OCI-M1 (cell line): ENCODE data around the gene KIF25.

Source experiments
- DNase-seq: peaks from one replicate; lab custom pipeline; 2025; lab: John Stamatoyannopoulos, UW

KIF25 gene

DNA sequence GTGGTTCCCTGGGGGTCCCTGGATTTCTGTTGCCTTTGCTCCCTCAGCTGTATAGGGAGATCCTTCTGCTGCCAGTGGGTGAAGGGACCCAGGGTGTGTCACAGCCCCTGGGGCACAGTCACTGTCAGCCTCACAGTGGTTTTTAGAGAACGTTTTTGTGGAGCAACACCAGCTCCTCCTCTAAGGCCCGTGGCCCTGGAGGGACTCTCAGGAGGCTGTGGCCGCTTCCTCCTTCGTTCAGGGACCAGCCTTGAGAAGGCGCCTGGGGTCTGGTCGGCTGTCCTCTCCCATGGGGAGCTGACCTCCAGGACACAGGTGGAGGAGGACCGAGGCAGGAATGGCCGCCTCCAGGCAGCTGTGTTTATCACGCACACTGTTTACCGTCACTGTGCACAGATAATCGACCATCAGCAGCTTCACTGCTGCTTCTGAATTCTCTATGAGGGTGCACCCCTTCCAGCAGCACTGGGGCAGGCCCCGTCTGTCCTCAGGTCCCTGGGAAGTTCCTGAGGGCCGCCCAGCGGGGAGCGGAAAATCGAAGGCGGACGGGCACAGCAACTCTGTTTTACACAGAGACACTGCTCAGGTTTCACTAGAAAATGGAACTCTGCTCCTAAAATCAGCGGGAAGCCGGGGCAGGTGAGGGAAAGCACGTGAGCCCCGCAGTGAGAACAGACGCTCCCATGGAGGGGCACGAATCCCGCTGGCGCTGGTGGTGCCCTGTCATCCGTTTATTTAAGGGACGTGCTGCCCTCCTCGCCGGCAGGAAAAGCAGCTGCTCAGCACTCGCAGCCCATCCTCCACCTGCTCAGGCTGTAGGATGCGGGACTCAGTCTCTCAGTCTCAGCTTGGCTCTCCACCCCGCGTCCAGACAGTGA, 92.0 kb downstream of the KIF25 start:
- DNase-seq = no peak

DNA sequence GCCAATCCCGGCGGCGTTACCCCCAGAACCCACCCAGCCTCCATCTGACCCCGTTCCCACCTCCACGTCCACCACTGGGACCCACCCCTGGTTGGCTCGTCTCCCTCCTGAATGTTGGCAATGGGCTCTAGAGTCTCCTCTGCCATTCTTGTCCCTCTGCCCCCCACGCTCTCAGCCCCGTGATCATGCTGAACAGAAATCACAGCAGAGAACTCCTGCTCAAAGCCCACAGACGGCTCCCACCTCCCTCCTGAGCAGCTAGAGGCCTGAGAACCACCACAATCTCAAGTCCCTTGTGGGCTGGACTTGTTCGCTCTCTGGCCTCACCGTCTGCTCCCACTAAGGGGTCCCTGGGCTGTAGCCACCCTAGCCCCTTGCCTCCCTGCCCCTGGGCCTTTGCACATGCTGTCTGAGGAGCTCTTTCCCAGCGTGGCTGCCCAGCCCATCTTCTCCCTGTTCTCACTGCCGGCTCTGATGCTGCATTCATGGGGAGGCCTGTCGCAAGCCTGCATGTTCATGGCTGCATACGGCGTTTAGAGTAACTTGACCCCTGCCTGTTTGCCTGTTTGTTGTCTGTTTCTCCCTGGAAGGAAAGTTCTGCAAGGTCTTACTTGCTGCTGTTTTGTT, 92.7 kb downstream of the KIF25 start:
- no peak for DNase-seq

DNA sequence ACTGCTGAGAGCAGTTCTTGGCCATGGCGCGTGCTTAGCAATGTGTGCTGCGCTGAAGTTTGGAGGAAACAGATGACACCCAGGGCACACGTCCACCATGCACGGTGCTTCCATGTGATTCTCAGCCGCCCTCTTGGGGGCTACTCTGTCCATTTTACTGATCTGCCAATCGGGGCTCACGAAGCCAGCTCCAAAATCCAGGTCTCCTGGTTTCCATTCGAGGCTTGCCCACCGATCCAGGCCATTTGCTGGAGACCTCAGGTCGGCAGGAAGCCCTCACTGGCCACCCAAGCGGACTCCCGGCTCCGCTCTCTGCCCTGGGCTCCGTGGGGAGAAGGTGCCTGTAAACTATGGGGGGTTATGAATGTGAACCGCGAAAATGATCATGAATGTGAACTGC, 93.2 kb downstream of the KIF25 start:
- no peak for DNase-seq

DNA sequence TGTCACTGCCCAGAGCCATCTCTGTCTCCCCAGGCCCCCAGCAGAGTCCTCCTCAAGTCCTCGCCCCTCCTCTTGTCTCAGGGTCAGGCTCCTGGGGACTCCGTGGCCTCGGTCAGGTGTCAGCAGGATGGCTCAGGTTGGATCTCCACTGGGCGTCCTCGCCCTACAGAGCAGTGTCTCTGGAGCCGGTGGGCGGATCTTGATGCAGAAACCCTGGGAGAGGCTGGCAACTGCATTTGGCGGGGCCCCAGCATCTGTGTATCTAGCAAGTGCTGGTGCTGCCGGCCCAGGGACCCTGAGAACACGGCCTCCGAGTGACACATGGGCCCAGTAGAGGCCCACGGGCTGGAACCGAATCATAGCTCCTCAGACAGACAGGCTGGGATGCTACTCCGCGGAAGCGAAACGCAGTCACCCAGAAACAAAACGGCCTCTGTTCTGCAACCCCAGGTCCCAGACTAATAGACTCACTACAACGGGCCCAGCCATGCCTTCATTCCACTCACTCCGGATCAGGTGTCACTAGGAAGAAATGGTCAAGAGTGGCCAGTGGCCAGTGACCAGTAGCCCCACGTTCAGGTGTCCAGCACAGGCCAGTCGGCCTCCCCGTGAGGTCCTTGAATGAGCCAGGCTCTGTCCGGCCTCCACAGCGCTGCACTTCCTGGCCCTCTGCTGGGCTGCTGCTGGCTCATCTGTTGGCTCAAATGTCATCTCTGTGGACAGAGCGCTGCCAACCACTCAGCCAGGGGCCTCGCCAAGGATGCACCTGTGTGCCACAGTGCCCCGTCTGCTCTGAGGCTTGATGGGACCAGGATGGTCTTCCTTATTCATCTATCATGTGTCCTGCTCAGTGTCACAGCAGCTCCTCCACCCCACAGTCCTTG, 94.2 kb downstream of the KIF25 start:
- DNase-seq = no peak

DNA sequence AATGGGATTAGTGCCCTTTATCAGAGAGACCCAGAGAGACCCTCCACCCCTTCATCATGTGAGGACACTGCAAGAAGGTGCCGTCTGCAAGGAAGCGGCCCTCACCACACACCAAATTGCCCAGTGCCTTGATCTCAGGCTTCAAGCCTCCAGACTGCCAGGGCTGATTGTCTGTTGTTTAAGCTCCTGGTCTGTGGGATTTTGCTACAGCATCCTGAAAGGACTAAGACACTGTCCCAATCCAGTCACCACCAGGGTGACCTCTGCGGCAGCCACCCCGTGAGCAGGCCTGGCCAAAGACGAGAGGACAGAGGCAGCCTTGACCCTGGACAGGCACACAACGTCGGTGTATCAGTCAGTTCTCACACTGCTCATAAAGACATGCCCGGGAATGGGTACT, 95.1 kb downstream of the KIF25 start:
- DNase-seq = no peak

DNA sequence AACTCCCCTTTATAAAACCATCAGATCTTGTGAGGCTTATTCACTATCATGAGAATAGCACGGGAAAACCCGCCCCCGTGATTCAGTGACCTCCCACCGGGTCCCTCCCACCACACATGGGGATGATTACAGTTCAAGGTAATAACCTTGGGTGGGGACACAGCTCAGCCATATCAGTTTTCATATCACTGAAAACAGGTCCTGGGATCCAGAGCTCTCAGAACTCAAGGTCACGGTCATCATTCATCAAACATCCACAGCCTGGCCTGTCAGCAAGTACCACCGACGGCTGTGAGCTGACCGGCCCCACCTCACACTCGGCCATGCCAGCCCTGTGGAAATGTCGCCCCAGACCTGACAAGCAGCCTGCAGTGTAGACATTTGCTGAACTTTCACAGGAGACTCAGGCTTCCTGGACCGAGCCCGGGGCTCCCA, 95.6 kb downstream of the KIF25 start:
- DNase-seq = no peak

DNA sequence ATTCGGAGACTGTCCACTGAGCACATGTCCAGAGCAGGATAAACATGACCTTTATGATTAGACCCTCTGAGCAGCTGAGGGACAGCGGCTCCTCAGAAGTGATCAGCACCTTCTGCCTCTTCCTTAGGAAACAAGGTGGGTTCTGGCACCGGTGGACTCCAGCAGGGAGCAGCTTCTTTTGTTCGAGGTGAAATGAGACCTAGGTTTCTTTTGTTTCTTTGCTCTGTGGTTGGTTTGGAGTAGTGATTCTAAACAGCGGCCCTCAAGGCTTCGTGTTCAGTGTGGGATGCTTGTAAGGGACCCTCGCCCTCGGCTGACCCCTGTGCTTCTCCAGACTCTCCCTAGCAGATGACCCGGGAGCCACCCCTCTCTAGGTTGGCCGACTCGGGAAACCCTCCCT, 96.2 kb downstream of the KIF25 start:
- DNase-seq = no peak
